Sigmoid colon (tissue), 7 donors: ENCODE measurements around the gene CCDC66. TPM values are rescaled to one million over a fixed set of nuclear protein-coding genes. Genes with fewer than 3 reads are reported as not detected.

Experiments
- DNase-seq: peaks from one replicate; pipeline ENCODE4 v3.0.0-alpha.2; 2019
- H3K27ac ChIP-seq, 4 donors: fragments of 200-600 bp; sonication (generic); one replicate each; pipeline ENCODE4 v1.5.1; 2016 to 2019; ENCODE audit warnings: mild to moderate bottlenecking in 1 of 4
- H3K27me3 ChIP-seq, 3 donors: fragments of 200-600 bp; sonication (generic); one replicate each; pipeline ENCODE4 v1.5.1; 2019; ENCODE audit warnings: mild to moderate bottlenecking in 1 of 3
- H3K36me3 ChIP-seq, 4 donors: fragments of 200-600 bp; sonication (generic); one replicate each; pipeline ENCODE4 v1.5.1; 2016 to 2019
- H3K4me1 ChIP-seq, 4 donors: fragments of 200-600 bp; sonication (generic); one replicate each; pipeline ENCODE4 v1.5.1; 2017 to 2019
- H3K4me3 ChIP-seq, 4 donors: fragments of 200-600 bp; sonication (generic); one replicate each; pipeline ENCODE4 v1.5.1; 2017 to 2019; ENCODE audit warnings: mild to moderate bottlenecking in 2 of 4, moderate library complexity in 1 of 4
- H3K9me3 ChIP-seq, 4 donors: fragments of 200-600 bp in 3 of 4; sonication (generic) in 3 of 4; one replicate each; pipeline versions ENCODE4 v1.5.1 to v1.6.1; 2013 to 2019
- EP300 ChIP-seq, 4 donors: sonication (generic); formaldehyde crosslinking; IDR thresholded peaks; one replicate each; pipeline ENCODE4 v1.6.1; 2017; ENCODE audit warnings: antibody characterized with exemption in 4 of 4
- POLR2A ChIP-seq, 2 donors: fragments of 450-650 bp; IDR thresholded peaks; one replicate each; pipeline ENCODE4 v1.6.1; 2016; ENCODE audit warnings: antibody characterized with exemption in 2 of 2, mild to moderate bottlenecking in 2 of 2, moderate library complexity in 2 of 2
- POLR2AphosphoS5 ChIP-seq, 4 donors: sonication (generic); formaldehyde crosslinking; IDR thresholded peaks; one replicate each; pipeline ENCODE4 v1.6.1; 2017; ENCODE audit warnings: antibody characterized with exemption in 4 of 4
- WGBS, 2 donors: extraction: QIAGEN DNeasy Blood & Tissue Kit; methylation state at CpG; one replicate each; pipeline ENCODE4 v1.1.7; 2013; 5-methylcytosine and 5-hydroxymethylcytosine counted together
- intact Hi-C: fragments of 100-400 bp; cut with DNase I; formaldehyde crosslinking; loops from one replicate; pipeline ENCODE4 v1.15.1; 2023
- polyA plus RNA-seq, 3 donors: library from polyadenylated mRNA; stranded (reverse); fragments of 200-250 nt; gene quantifications; one replicate each; pipeline ENCODE4 v1.2.3, GENCODE V29; 2013
- total RNA-seq, 4 donors: library from RNA; depleted of rRNA; stranded (reverse); fragments of >200 nt; gene quantifications; one replicate each; pipeline ENCODE4 v1.1.0, GENCODE V29; 2016
- TF ChIP-seq, protein P1 (sequence below), 4 experiments: fragments of 450-650 bp in 3 of 4; fragments of 200-600 bp in 1 of 4; IDR thresholded peaks; one replicate each; pipeline ENCODE4 v1.5.1; 2016 to 2019; ENCODE audit warnings: antibody characterized with exemption in 4 of 4, mild to moderate bottlenecking in 3 of 4, moderate library complexity in 2 of 4
- donor health status: healthy with polysubstance abuse.
- donor health status: Bipolar disorder and iron deficiency.
- donor health status: healthy.

Gene CCDC66
- total and polyA plus RNA-seq, 7 donors: 4.2 to 86.1 (median 27.7) TPM

DNA sequence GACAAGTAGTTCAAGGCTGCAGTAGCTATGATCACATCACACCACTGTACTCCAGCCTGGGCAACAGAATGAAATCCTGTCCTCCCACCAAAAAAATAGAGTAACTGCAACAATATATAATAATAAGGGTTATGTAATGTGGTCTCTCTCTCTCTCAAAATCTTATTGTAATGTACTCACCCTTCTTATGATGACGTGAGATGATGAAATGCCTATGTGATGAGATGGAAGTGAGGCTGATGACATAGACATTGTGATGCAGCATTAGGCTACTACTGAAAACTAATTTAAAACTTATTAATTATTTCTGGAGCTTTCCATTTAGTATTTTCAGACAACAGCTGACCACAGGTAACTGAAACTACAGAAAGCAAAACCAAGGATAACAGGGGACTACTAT lies 98.7 kb downstream of the CCDC66 start:
- Histone ChIP-seq H3K27ac (no peak overlapping the region), H3K4me3 (no peak overlapping the region), H3K4me1 (peaks cover 0 to 7% (median 5%) of the 10 kb centered on the region in 4 donors), H3K9me3 (no peaks in the 10 kb centered on the region), H3K36me3 (peaks cover 0 to 73% (median 29%) of the 10 kb centered on the region in 4 donors), H3K27me3 (no peaks in the 10 kb centered on the region)
- intact Hi-C loops: no loop called here
- no peak for TF ChIP-seq POLR2AphosphoS5 (IDR thresholded peaks at IDR 0.05)
- TF ChIP-seq, protein P1, sequence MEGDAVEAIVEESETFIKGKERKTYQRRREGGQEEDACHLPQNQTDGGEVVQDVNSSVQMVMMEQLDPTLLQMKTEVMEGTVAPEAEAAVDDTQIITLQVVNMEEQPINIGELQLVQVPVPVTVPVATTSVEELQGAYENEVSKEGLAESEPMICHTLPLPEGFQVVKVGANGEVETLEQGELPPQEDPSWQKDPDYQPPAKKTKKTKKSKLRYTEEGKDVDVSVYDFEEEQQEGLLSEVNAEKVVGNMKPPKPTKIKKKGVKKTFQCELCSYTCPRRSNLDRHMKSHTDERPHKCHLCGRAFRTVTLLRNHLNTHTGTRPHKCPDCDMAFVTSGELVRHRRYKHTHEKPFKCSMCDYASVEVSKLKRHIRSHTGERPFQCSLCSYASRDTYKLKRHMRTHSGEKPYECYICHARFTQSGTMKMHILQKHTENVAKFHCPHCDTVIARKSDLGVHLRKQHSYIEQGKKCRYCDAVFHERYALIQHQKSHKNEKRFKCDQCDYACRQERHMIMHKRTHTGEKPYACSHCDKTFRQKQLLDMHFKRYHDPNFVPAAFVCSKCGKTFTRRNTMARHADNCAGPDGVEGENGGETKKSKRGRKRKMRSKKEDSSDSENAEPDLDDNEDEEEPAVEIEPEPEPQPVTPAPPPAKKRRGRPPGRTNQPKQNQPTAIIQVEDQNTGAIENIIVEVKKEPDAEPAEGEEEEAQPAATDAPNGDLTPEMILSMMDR (IDR thresholded peaks at IDR 0.05): no peak
- TF ChIP-seq POLR2A (IDR thresholded peaks at IDR 0.05): no peak
- TF ChIP-seq EP300 (IDR thresholded peaks at IDR 0.05): no peak
- 93 to 96% methylated on average over 1 of the region's 1 CpG for WGBS, 2 donors
- DNase-seq: no peak

DNA sequence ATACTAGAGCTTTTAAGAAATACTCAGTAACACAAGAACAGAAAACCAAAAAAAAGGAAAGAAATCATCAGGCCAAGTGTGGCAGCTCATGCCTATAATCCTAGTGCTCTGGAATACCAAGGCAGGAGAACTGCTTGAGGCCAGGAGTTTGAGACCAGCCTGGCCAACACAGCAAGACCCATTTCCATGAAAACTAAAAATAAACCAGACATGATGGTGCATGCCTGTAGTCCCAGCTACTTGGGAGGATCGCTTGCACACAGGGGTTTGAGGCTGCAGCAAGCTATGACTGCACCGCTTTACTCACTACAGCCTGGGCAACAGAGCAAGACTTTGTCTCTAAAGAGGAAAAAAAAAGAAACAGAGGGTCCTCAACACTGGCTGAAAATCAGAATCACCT lies 107.8 kb downstream of the CCDC66 start:
- H3K4me1 ChIP-seq: no peaks in the 10 kb centered on the region
- TF ChIP-seq EP300 (IDR thresholded peaks at IDR 0.05): no peak
- TF ChIP-seq, protein P1 (IDR thresholded peaks at IDR 0.05): no peak
- no peak for TF ChIP-seq POLR2AphosphoS5 (IDR thresholded peaks at IDR 0.05)
- TF ChIP-seq POLR2A (IDR thresholded peaks at IDR 0.05): no peak
- no peaks in the 10 kb centered on the region for H3K9me3 ChIP-seq
- WGBS, 2 donors: 97 to 100% methylated on average over 2 of the region's 2 CpGs
- no peak overlapping the region for H3K27ac ChIP-seq
- peaks cover 11 to 99% (median 47%) of the 10 kb centered on the region in 4 donors for H3K36me3 ChIP-seq
- intact Hi-C loops: no loop called here
- DNase-seq: no peak
- no peaks in the 10 kb centered on the region for H3K27me3 ChIP-seq
- no peak overlapping the region for H3K4me3 ChIP-seq

DNA sequence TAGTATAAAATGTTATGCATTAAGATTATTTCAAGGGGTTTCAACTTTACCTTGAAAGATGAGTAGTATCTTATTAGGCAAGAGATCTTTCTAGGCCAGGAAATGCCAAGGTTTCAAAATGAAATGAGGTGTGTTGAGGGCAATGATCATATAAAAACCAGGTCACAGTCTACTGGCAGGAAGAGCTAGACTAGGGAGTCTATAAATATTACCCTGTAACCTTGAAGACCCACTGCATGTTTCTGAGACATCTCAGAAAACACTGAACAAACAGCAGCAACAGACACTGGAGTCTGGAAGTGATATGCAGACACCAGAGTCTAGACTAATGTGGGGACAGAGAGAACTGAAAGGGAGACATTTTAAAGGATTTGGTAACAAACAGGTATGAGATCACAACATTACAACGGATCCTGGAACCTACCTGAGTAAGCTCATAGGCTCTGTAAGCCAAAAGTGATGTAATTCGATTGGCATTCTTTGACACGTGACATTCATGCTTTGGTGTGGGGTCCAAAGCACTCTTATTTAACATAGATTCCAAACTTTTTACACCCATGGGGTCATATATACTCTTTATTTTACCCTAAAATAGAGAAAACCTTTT lies 111.1 kb downstream of the CCDC66 start:
- TF ChIP-seq POLR2AphosphoS5 (IDR thresholded peaks at IDR 0.05) (no peak), EP300 (IDR thresholded peaks at IDR 0.05) (no peak), POLR2A (IDR thresholded peaks at IDR 0.05) (no peak)
- TF ChIP-seq, protein P1 (IDR thresholded peaks at IDR 0.05): no peak
- no peak for DNase-seq
- H3K27me3 ChIP-seq: no peaks in the 10 kb centered on the region
- intact Hi-C loops: no loop called here
- no peaks in the 10 kb centered on the region for H3K4me1 ChIP-seq
- no peak overlapping the region for H3K4me3 ChIP-seq
- no peaks in the 10 kb centered on the region for H3K9me3 ChIP-seq
- 81 to 92% methylated on average over 3 of the region's 3 CpGs for WGBS, 2 donors
- H3K27ac ChIP-seq: no peak overlapping the region
- peaks cover 11 to 95% (median 31%) of the 10 kb centered on the region in 4 donors for H3K36me3 ChIP-seq

Other genes with a start within 250 kb of the CCDC66 start
- gene ERC2, start 88.7 kb upstream of the CCDC66 start, total RNA-seq: 1 to 10 TPM in 3 of 4 donors, under 1 TPM in 1; 0.83 to 5.7 (median 2.0) TPM
- under 1 TPM in 1 of 3 donors, not detected in 2; 0.52 TPM for gene ERC2, start 88.7 kb upstream of the CCDC66 start, polyA plus RNA-seq
- 10 to 100 TPM; 67.9 to 84.9 (median 79.7) TPM for gene TASOR, start 126.1 kb downstream of the CCDC66 start, total RNA-seq
- gene TASOR, start 126.1 kb downstream of the CCDC66 start, polyA plus RNA-seq: 10 to 100 TPM; 22.2 to 27.9 (median 25.8) TPM
- gene ARHGEF3, start 244.8 kb downstream of the CCDC66 start, total RNA-seq: 10 to 100 TPM; 20.3 to 34.2 (median 24.5) TPM
- 10 to 100 TPM in 1 of 3 donors, 1 to 10 TPM in 2; 5.3 to 17.9 (median 7.8) TPM for gene ARHGEF3, start 244.8 kb downstream of the CCDC66 start, polyA plus RNA-seq